Raji (cell line): ENCODE measurements around the gene RPS6KA2.

Source experiments
- POLR2A ChIP-seq: IDR thresholded peaks from 2 replicates; pipeline ENCODE4 v1.6.1; 2011; ENCODE audit warnings: low read depth, low read length, control low read depth; ENCODE audit not compliant: insufficient read depth

RPS6KA2 gene

GRCh38 chr6:166659581-166659980, 32.5 kb upstream of the RPS6KA2 start:
- TF ChIP-seq POLR2A = no peak

- TF ChIP-seq POLR2A = no peak
Measured at GRCh38 chr6:166658792-166659150, 31.7 kb upstream of the RPS6KA2 start.

- TF ChIP-seq POLR2A = no peak
Measured at GRCh38 chr6:166658115-166658791, 31.2 kb upstream of the RPS6KA2 start.

- no peak for TF ChIP-seq POLR2A
Measured at GRCh38 chr6:166657531-166657930, 30.5 kb upstream of the RPS6KA2 start.

- no peak for TF ChIP-seq POLR2A
Measured at GRCh38 chr6:166656230-166657151, 29.4 kb upstream of the RPS6KA2 start.

- TF ChIP-seq POLR2A = no peak
Measured at GRCh38 chr6:166655713-166656229, 28.7 kb upstream of the RPS6KA2 start.

- TF ChIP-seq POLR2A = no peak
Measured at GRCh38 chr6:166655251-166655650, 28.2 kb upstream of the RPS6KA2 start.

GRCh38 chr6:166654573-166654972, 27.5 kb upstream of the RPS6KA2 start:
- no peak for TF ChIP-seq POLR2A

- no peak for TF ChIP-seq POLR2A
Measured at GRCh38 chr6:166653639-166653941, 26.5 kb upstream of the RPS6KA2 start.

GRCh38 chr6:166650824-166651807, 24.1 kb upstream of the RPS6KA2 start:
- no peak for TF ChIP-seq POLR2A

GRCh38 chr6:166650047-166650446, 23.0 kb upstream of the RPS6KA2 start:
- TF ChIP-seq POLR2A = no peak

GRCh38 chr6:166648846-166649245, 21.8 kb upstream of the RPS6KA2 start:
- no peak for TF ChIP-seq POLR2A

GRCh38 chr6:166647896-166648295, 20.8 kb upstream of the RPS6KA2 start:
- no peak for TF ChIP-seq POLR2A

- TF ChIP-seq POLR2A = no peak
Measured at GRCh38 chr6:166646716-166647115, 19.7 kb upstream of the RPS6KA2 start.

GRCh38 chr6:166645896-166646295, 18.8 kb upstream of the RPS6KA2 start:
- no peak for TF ChIP-seq POLR2A
